Thymus (tissue), 11 donors: Measurements from ENCODE around the gene ABL2. TPM values are rescaled to one million over a fixed set of nuclear protein-coding genes. Genes with fewer than 3 reads are reported as not detected.
"Not testable (repeated sequence)": the region's sequence is repeated elsewhere in the genome, so short reads cannot be mapped to it uniquely, and the experiment has no call there.

Experiments
- DNase-seq, 9 donors: peaks; one replicate each; pipeline ENCODE4 v3.0.0-alpha.2; 2013; ENCODE audit warnings: low spot score in 9 of 9, low read depth in 6 of 9, missing footprints in 1 of 9
- H3K27ac ChIP-seq, 2 donors: one replicate each; pipeline ENCODE4 v1.5.1; 2013; ENCODE audit warnings: control low read depth in 1 of 2, low read depth in 1 of 2, low read length in 1 of 2, mild to moderate bottlenecking in 1 of 2, moderate library complexity in 1 of 2
- H3K27me3 ChIP-seq, 2 donors: one replicate each; pipeline ENCODE4 v1.5.1; 2013; ENCODE audit warnings: low read length in 1 of 2; ENCODE audit not compliant: control insufficient read depth in 2 of 2, insufficient read depth in 1 of 2
- H3K36me3 ChIP-seq, 2 donors: one replicate each; pipeline ENCODE4 v1.5.1; 2013; ENCODE audit warnings: low read length in 1 of 2, mild to moderate bottlenecking in 1 of 2, moderate library complexity in 1 of 2; ENCODE audit not compliant: control insufficient read depth in 2 of 2, insufficient read depth in 2 of 2
- H3K4me1 ChIP-seq, 2 donors: one replicate each; pipeline ENCODE4 v1.5.1; 2013; ENCODE audit warnings: low read length in 2 of 2; ENCODE audit not compliant: control insufficient read depth in 2 of 2, insufficient read depth in 2 of 2
- H3K4me3 ChIP-seq, 2 donors: one replicate each; pipeline ENCODE4 v1.5.1; 2013; ENCODE audit warnings: low read length in 2 of 2, control low read depth in 1 of 2, mild to moderate bottlenecking in 1 of 2
- H3K9me3 ChIP-seq, 2 donors: one replicate each; pipeline ENCODE4 v1.5.1; 2013; ENCODE audit warnings: low read length in 1 of 2, mild to moderate bottlenecking in 1 of 2; ENCODE audit not compliant: control insufficient read depth in 2 of 2, insufficient read depth in 1 of 2
- WGBS: extraction: QIAGEN DNeasy Blood & Tissue Kit; methylation state at CpG from one replicate; pipeline ENCODE4 v1.1.7; 2013; 5-methylcytosine and 5-hydroxymethylcytosine counted together
- polyA plus RNA-seq: library from polyadenylated mRNA; stranded (reverse); fragments of 200-250 nt; gene quantifications from one replicate; pipeline ENCODE4 v1.2.3, GENCODE V29; 2013
- total RNA-seq: library from RNA; stranded (reverse); fragments of 120-200 nt; gene quantifications from one replicate; pipeline ENCODE4 v1.2.4, GENCODE V29; 2013
- donor health status: healthy.

ABL2 gene
- total and polyA plus RNA-seq, 2 donors, result 3.5 to 3.6 TPM

DNA sequence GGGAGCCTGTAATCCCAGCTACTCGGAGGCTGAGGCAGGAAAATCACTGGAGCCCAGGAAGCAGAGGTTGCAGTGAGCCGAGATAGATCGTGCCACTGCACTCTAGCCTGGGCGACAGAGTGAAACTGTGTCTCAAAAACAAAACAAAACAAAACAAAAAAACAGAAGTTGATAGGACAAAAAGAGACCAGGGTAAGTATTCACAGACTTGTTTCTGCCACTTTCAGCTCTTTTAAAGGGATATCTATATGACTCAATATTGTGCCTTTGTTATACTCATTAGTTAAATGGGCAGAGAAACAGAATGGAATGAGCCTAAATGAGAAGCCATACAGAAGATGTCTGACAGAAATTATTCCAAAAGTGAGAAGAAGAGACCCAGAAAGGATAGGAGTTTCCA, 23.1 kb upstream of the ABL2 start:
- H3K27me3 ChIP-seq, result no peaks in the 10 kb centered on the region
- no peaks in the 10 kb centered on the region for H3K36me3 ChIP-seq
- no peak overlapping the region for H3K4me3 ChIP-seq
- no peaks in the 10 kb centered on the region for H3K4me1 ChIP-seq
- H3K9me3 ChIP-seq, result no peaks in the 10 kb centered on the region
- no peak for DNase-seq
- 84% methylated on average over 4 of the region's 4 CpGs for WGBS
- H3K27ac ChIP-seq, result no peak overlapping the region

DNA sequence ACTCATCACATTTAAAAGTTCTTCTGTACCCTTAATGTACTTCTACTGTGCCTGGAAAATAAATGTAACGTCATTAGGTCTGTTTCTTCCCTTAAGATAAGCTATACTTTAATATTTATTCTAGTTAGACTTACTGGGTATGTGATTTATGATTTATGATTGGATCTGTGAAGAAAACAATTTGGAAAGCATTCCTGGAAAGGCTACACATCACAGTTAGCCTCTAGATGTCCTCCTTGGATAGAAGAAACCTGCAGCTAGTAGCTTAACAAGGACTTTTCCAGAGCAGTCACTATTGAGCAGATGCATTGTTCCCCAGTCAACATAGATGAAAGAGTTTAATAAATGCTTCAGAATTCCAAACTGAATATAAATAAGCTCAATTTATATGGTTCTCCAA, 22.2 kb upstream of the ABL2 start:
- Histone ChIP-seq H3K4me1 (no peaks in the 10 kb centered on the region), H3K27ac (no peak overlapping the region), H3K9me3 (no peaks in the 10 kb centered on the region), H3K27me3 (no peaks in the 10 kb centered on the region), H3K36me3 (no peaks in the 10 kb centered on the region), H3K4me3 (no peak overlapping the region)
- peak in 1 of 9 donors; percentile 7 for DNase-seq
- WGBS, result 95% methylated on average over 1 of the region's 1 CpG

DNA sequence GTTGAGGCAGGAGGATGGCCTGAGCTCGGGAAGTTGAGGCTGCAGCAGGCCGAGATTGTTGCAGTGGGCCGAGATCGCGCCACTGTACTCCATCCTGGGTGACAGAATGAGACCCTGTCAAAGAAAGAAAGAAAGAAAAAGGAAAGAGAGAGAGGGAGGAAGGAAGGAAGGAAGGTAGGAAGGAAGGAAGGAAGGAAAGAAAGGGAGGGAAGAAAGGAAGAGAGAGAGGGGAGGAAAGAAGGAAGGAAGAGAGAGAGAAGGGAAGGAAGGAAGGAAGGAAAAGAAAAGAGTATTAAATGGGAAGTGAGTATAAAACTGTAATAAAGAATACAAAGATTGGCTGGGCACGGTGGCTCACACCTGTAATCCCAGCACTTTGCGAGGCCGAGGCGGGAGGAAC, 18.4 kb upstream of the ABL2 start:
- no peak overlapping the region for H3K27ac ChIP-seq
- WGBS, result 98% methylated on average over 9 of the region's 9 CpGs

DNA sequence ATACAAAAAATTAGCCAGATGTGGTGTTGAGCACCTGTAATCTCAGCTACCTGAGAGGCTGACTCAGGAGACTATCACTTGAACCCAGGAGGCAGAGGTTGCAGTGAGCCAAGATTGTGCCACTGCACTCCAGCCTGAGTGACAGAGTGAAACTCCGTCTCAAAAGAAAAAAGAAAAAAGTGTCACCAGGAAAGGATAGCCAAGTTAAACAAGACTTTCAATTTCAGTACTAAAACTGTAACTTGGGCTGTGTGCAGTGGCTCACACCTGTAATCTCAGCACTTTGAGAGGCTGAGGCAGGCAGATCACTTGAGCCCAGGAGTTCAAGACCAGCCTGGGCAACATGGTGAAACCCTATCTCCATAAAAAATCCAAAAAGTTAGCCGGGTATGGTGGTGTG, 15.9 kb upstream of the ABL2 start:
- not testable (repeated sequence) for H3K4me1 ChIP-seq, H3K36me3 ChIP-seq, H3K4me3 ChIP-seq, H3K27me3 ChIP-seq, DNase-seq, H3K9me3 ChIP-seq, H3K27ac ChIP-seq
- WGBS, result 95% methylated on average over 2 of the region's 2 CpGs

More for the DNA sequence above, 18.4 kb upstream of the ABL2 start:
- no peaks in the 10 kb centered on the region for H3K4me1 ChIP-seq
- H3K4me3 ChIP-seq, result no peak overlapping the region
- no peaks in the 10 kb centered on the region for H3K27me3 ChIP-seq
- no peaks in the 10 kb centered on the region for H3K9me3 ChIP-seq
- no peak for DNase-seq
- no peaks in the 10 kb centered on the region for H3K36me3 ChIP-seq

DNA sequence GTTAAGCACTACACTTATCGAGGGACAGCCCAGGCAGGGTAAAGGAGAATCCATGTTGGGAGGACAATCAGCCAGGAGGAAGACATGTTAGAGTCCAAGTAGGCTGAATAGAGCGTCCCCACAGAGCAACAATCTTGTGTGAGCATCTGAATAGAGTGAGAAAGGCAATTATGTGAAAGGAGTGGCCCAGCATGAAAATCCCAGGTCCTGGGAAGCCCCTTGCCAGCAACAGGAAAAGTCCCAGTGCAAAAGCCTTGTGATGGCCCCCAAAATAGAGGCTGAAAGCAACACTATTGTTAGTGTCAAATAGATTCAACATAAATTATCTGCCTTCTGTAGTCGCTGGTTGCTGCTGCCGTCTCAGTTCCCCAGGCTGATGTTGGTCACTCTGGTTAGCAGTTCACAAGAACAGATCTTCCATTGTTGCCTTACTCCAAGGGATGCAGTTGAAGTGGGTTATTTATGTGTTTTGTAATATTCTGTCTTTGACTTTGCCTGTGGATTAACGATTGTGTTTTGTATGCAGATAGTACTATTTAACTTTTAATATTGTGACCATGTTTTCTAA, 12.1 kb upstream of the ABL2 start:
- H3K27me3 ChIP-seq, result no peaks in the 10 kb centered on the region
- WGBS, result 95% methylated on average over 5 of the region's 5 CpGs
- no peaks in the 10 kb centered on the region for H3K9me3 ChIP-seq
- no peak overlapping the region for H3K27ac ChIP-seq
- H3K4me3 ChIP-seq, result no peak overlapping the region
- no peak for DNase-seq
- no peaks in the 10 kb centered on the region for H3K4me1 ChIP-seq
- no peaks in the 10 kb centered on the region for H3K36me3 ChIP-seq

DNA sequence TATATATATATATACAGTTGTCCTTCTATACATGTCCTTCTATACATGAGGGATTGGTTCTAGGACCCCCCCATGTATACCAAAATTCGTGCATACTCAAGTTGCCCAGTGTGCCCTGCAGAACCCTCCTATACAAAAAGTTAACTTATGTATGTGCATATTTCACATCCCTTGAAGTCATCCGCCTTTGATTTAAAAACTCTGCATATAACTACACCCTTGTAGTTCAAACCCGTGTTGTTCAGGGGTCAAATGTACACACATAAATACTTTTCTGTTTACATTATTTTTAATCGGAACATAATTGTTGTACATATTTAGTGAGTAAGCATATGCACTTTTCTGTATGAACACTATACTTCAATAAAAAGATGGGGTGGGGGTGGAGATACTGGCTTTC, 7.7 kb upstream of the ABL2 start:
- Histone ChIP-seq H3K9me3 (no peaks in the 10 kb centered on the region), H3K4me3 (no peak overlapping the region), H3K36me3 (no peaks in the 10 kb centered on the region), H3K27me3 (no peaks in the 10 kb centered on the region), H3K27ac (no peak overlapping the region), H3K4me1 (no peaks in the 10 kb centered on the region)
- WGBS, result 95% methylated on average over 4 of the region's 4 CpGs
- DNase-seq, result no peak

DNA sequence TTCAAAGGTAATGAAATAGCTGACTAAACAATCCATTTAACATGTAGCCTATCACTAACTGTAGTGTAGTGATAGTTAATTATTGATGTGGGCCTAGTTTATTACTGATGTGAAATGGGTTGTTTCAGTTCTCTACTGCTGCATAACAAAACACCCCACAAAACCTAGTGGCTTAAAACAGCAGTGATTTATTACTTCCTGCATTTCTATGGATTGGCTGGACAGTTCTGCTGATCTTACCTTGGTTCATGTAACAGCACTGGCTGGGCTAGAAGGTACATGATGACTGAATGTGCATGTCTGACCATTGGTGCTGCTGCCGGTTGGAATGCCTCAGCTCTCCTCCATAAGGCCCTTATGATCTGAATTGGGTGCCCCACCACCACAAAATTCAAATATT, 5.4 kb upstream of the ABL2 start:
- no peak for DNase-seq
- no peaks in the 10 kb centered on the region for H3K9me3 ChIP-seq
- H3K36me3 ChIP-seq, result no peaks in the 10 kb centered on the region
- no peak overlapping the region for H3K4me3 ChIP-seq
- no peak overlapping the region for H3K27ac ChIP-seq
- WGBS, result 100% methylated on average over 1 of the region's 1 CpG
- H3K27me3 ChIP-seq, result no peaks in the 10 kb centered on the region
- peaks cover 0 to 1% of the 10 kb centered on the region in 2 donors for H3K4me1 ChIP-seq

DNA sequence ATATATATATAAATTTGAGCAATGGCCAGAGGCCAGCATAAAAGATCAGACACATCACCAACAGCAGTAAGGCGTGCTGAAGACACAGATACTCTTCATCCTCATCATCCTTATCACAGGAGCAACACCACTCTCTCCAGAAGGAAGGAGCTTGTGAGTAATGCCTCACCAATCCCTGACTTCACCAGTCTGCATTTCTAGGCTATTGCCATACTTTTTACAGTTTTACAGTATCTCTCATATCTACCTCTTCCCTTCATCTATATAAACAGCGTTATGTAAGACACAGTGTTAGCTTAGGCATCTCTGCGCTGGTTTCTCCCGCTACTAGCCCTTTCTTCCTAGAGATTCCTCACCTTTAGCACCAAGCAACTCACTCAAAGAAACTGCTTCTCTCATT, 2.4 kb upstream of the ABL2 start:
- Histone ChIP-seq H3K4me1 (peaks cover 6 to 8% of the 10 kb centered on the region in 2 donors), H3K36me3 (no peaks in the 10 kb centered on the region), H3K9me3 (no peaks in the 10 kb centered on the region), H3K4me3 (no peak overlapping the region), H3K27ac (no peak overlapping the region), H3K27me3 (no peaks in the 10 kb centered on the region)
- DNase-seq, result no peak
- WGBS, result 98% methylated on average over 4 of the region's 4 CpGs

DNA sequence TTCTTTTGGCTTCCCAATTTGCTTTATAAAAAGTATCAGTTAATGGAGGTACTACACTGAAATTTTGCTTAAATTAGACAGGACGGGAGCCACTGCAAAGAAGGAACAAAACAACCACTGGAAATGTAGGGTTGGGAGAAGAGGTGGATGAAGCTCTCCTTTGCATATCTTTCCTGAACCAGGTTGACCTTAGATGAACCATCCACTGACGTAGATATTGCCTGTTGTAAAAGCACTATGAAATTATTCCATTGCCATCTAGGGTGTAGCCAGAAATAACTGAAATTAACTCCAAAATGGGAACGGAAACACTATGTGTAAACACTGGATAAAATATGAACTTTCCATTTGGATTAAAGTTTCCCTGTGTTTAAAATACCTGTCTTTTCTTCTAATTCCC, 1.2 kb upstream of the ABL2 start:
- 95% methylated on average over 3 of the region's 3 CpGs for WGBS
- DNase-seq, result no peak
- Histone ChIP-seq H3K36me3 (no peaks in the 10 kb centered on the region), H3K27ac (no peak overlapping the region), H3K27me3 (no peaks in the 10 kb centered on the region), H3K9me3 (no peaks in the 10 kb centered on the region), H3K4me1 (peaks cover 6 to 8% of the 10 kb centered on the region in 2 donors), H3K4me3 (no peak overlapping the region)

DNA sequence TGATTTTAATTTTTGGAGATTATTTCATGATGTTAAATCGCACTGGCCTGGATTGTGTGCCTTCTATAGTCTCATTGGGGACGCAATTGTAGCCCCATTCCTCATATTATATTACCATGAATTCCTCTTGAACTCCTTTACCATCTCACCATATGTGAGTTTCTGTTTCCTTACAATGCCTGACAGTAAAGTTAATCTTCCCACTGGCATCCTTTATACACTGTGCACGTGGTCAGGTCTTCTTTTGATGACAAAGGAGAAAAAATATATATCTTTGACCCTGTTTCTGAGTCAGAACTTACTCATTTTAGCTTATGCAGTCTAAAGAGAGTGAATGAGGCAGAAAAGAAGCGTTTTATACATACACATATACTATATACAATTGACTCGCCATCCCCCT, 774 bp upstream of the ABL2 start:
- no peaks in the 10 kb centered on the region for H3K27me3 ChIP-seq
- WGBS, result 75% methylated on average over 5 of the region's 5 CpGs
- H3K27ac ChIP-seq, result no peak overlapping the region
- no peaks in the 10 kb centered on the region for H3K9me3 ChIP-seq
- no peaks in the 10 kb centered on the region for H3K36me3 ChIP-seq
- peak overlapping the region; percentile 69 to 99 for H3K4me3 ChIP-seq
- DNase-seq, result peak in 1 of 9 donors; percentile 1
- peaks cover 6 to 8% of the 10 kb centered on the region in 2 donors for H3K4me1 ChIP-seq
